Measurements from ENCODE around the gene FALEC. TPM values are rescaled to one million over a fixed set of nuclear protein-coding genes. Genes with fewer than 3 reads are reported as not detected.
A peak's percentile ranks its signal among the peaks of the same experiment; 100 is the strongest.

The FALEC gene
- total RNA-seq, 6 experiments from 2014 or later = 0.43 to 0.59 TPM; not detected in 4

- peaks cover 39% of the 10 kb centered on the region for H3K4me1 Mint-ChIP-seq (ENCODE audit: low read depth)
- DNase-seq = no peak
- no peaks in the 10 kb centered on the region for H3K9me3 Mint-ChIP-seq
- H3K4me3 Mint-ChIP-seq = peak overlapping the region; percentile 89
- peak overlapping the region; percentile 67 for H3K27ac Mint-ChIP-seq
- TF ChIP-seq CTCF (IDR thresholded peaks at IDR 0.05) = no peak; the same call in 1 of the 2 replicates
- H3K27me3 Mint-ChIP-seq (ENCODE audit: insufficient read depth) = peaks cover under 1% of the 10 kb centered on the region; the same call in 1 of the 2 replicates
- peaks cover 27% of the 10 kb centered on the region for H3K36me3 Mint-ChIP-seq (ENCODE audit: low read depth)
These were observed 632 bp upstream of the FALEC start for GRCh38 chr1:150514913-150515327.

GRCh38 chr1:150516050-150516591 is 569 bp downstream of the FALEC start:
- Mint-ChIP-seq H3K4me1 (ENCODE audit: low read depth) (peaks cover 34% of the 10 kb centered on the region), H3K4me3 (peak overlapping the region; percentile 89), H3K27me3 (ENCODE audit: insufficient read depth) (peaks cover 3% of the 10 kb centered on the region; the same call in 1 of the 2 replicates), H3K9me3 (no peaks in the 10 kb centered on the region), H3K36me3 (ENCODE audit: low read depth) (peaks cover 18% of the 10 kb centered on the region), H3K27ac (peak overlapping the region; percentile 67)
- no peak for DNase-seq
- TF ChIP-seq CTCF (IDR thresholded peaks at IDR 0.05) = no peak

GRCh38 chr1:150516616-150517015 is 1.1 kb downstream of the FALEC start:
- Mint-ChIP-seq H3K4me1 (ENCODE audit: low read depth) (peaks cover 34% of the 10 kb centered on the region), H3K27ac (peak overlapping the region; percentile 67), H3K27me3 (ENCODE audit: insufficient read depth) (peaks cover 3% of the 10 kb centered on the region; the same call in 1 of the 2 replicates), H3K4me3 (peak overlapping the region; percentile 89), H3K36me3 (ENCODE audit: low read depth) (peaks cover 15% of the 10 kb centered on the region), H3K9me3 (no peaks in the 10 kb centered on the region)
- no peak for DNase-seq
- TF ChIP-seq CTCF (IDR thresholded peaks at IDR 0.05) = no peak

- Mint-ChIP-seq H3K36me3 (ENCODE audit: low read depth) (no peaks in the 10 kb centered on the region), H3K9me3 (no peaks in the 10 kb centered on the region), H3K4me3 (no peak overlapping the region), H3K4me1 (ENCODE audit: low read depth) (peaks cover 7% of the 10 kb centered on the region), H3K27me3 (ENCODE audit: insufficient read depth) (peaks cover 3% of the 10 kb centered on the region; the same call in 1 of the 2 replicates), H3K27ac (no peak overlapping the region)
- DNase-seq = no peak
- TF ChIP-seq CTCF (IDR thresholded peaks at IDR 0.05) = no peak
These were observed 5.8 kb downstream of the FALEC start for GRCh38 chr1:150521196-150521968.

GRCh38 chr1:150525348-150525747 is 9.8 kb downstream of the FALEC start:
- Mint-ChIP-seq H3K4me1 (ENCODE audit: low read depth) (peaks cover 28% of the 10 kb centered on the region), H3K27ac (no peak overlapping the region), H3K9me3 (no peaks in the 10 kb centered on the region), H3K27me3 (ENCODE audit: insufficient read depth) (no peaks in the 10 kb centered on the region), H3K36me3 (ENCODE audit: low read depth) (no peaks in the 10 kb centered on the region), H3K4me3 (no peak overlapping the region)
- no peak for TF ChIP-seq CTCF (IDR thresholded peaks at IDR 0.05)
- no peak for DNase-seq

Measured in HFFc6 (cell line).